ENCODE results near the gene MS4A14.
"Not testable (repeated sequence)": the region's sequence is repeated elsewhere in the genome, so short reads cannot be mapped to it uniquely, and the experiment has no call there.

The MS4A14 gene

DNA sequence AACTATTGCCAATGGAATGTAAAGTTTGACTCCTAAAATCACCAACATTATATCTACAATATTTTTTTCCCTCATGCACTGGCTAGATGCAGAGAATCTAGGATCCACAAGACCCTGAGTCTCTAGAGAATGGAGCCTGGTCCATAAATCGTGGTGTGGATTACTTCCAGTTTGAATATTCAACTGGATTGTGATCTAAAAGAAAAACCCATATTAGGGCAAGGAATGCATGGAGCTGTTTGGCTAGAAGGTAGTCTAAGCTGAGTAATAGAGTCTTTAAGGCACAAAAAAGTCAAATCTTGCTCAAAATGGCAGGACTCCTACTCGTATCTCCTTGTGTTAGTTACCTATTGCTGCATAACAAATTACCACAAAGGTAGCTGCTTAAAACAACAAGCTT, 23.8 kb downstream of the MS4A14 start:
- FAIRE-seq (no peak), DNase-seq (ENCODE audit: insufficient read length, low spot score) (no peak)
- TF ChIP-seq POLR2A (IDR thresholded peaks at IDR 0.05; ENCODE audit: low read depth, low read length), result no peak

DNA sequence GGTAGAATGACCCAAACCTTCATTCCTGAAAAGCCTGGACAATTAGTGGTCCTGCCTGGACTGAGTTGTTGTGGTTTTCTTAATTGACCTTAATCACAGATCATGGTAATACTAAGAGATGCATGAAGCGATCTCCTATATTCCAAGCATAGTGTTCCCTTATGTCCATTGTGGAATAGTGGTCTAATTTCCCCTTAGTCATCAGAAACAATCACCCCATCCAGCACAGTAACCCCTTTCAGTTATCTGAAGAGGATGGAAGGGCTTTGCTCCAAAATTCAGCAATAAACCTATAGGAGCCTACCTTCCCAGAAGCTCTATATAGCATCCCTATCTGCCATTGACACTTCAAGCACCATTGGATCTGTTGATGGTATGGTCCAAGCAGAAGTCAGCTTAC, 26.4 kb downstream of the MS4A14 start:
- DNase-seq (ENCODE audit: insufficient read length, low spot score) (no peak), FAIRE-seq (no peak)
- no peak for TF ChIP-seq POLR2A (IDR thresholded peaks at IDR 0.05; ENCODE audit: low read depth, low read length)

DNA sequence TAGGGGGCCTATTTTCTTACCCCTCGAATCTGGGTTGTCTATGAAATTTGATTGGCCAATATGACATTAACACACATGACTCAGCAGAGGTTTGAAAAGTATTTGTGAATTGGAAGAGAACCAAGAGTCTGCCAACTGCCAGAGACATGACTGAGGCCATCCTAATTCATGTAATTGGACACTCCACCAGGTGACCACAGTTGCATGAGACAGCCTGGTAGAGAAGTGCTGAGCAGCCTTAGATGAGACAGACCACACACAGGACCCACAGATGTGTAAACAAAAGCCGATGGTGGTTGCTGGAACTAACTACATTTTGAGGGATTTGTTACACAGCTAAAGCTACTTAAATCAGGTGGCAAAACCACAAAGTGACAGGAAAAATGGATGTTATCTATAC, 32.3 kb downstream of the MS4A14 start:
- FAIRE-seq (no peak), DNase-seq (ENCODE audit: insufficient read length, low spot score) (no peak)
- no peak for TF ChIP-seq POLR2A (IDR thresholded peaks at IDR 0.05; ENCODE audit: low read depth, low read length)

DNA sequence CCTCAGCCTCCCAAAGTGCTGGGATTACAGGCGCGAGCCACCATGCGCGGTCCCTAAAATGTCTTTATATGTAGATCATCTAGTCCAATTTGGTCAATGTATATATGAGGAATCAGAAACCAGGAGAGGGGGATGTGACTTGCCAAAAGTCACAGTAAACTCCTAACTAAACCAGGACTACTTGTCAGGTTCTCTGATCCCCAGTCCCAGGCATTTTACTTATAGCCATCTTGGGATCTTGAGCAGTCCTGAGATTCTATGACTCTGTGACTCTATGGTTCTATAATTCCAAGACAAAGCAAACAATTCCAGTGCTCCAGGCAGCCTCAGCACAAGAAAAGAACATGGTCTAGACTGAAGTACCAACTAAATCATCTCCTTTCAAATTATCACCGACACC, 33.0 kb downstream of the MS4A14 start, which contains the start of gene MS4A5:
MS4A5 (plus strand) TSS at position 301 of the 400 bp plus-strand sequence. CDS start 103 bp downstream, outside the sequence.
- TF ChIP-seq POLR2A (IDR thresholded peaks at IDR 0.05; ENCODE audit: low read depth, low read length), result no peak
- FAIRE-seq (no peak), DNase-seq (ENCODE audit: insufficient read length, low spot score) (no peak)

DNA sequence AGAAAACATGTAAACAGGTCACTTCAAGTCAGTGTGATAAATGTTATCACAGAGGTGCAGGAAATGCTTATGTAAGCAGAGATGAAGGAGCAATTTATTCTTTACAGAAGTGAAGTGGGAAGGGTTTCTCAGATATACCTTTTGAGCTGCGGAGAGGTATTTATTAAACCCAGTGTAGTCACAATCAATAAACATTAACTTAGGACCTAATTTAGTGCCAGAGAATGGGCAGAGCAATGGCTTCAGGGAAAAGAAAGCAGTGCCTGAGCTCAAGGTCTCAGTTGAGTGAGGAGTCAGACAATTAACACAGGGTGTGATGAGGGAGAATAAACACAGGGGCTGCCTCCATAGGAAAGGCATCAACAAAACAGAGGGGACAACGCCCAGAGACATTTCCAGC, 35.0 kb downstream of the MS4A14 start:
- no peak for TF ChIP-seq POLR2A (IDR thresholded peaks at IDR 0.05; ENCODE audit: low read depth, low read length)
- FAIRE-seq, result no peak
- DNase-seq (ENCODE audit: insufficient read length, low spot score), result no peak

DNA sequence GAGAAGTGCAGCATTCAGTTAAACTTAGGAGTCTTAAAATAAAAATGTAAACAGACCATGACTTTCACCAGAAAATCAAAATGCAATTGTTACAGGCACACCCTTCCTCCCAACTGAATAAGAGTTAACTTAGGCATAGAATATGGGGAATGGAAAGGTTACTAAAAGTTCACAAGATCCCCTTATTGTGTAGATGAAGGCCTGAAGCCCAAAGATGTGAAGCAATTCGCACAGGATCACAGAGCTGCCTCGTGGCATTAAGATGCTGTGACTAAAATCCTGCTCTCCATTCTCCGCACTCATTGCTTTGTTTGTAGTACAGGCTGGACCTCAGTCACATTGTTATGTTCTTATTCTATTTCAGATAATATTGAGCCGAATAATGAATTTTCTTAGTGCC, 37.1 kb downstream of the MS4A14 start:
- TF ChIP-seq POLR2A (IDR thresholded peaks at IDR 0.05; ENCODE audit: low read depth, low read length), result no peak
- no peak for FAIRE-seq
- no peak for DNase-seq (ENCODE audit: insufficient read length, low spot score)

DNA sequence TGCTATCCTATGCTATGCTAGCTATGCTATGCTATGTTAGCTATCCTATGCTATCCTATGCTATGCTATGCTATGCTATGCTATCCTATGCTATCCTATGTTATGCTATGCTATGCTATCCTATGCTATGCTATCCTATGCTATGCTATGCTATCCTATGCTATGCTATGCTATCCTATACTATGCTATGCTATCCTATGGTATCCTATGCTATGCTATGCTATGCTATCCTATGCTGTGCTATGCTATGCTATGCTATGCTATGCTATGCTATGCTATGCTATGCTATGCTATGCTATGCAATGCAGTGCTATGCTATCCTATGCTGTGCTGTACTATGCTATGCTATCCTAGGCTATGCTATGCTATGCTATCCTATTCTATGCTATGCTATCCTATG, 50.8 kb downstream of the MS4A14 start:
- DNase-seq (ENCODE audit: insufficient read length, low spot score) (no peak), FAIRE-seq (no peak)
- TF ChIP-seq POLR2A (IDR thresholded peaks at IDR 0.05; ENCODE audit: low read depth, low read length), result no peak

DNA sequence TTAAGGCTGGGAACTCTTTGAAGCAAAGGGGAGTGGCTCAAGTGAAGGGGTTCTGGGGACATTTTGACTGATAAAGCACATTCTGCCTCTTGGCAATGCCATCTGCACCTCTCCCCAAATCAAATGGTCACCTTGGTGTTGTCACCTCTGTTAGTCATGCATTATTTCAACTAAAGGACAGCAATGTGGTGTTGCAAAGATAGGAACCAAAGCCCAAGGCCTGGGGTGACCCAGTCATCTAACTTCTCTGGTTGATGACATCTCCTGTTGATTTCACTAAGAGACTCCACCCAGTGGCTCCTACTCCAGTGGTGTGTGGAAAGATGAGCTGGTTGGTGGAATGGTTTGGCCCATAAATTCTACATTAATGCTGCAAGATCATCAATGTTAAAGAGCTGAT, 51.6 kb downstream of the MS4A14 start:
- no peak for TF ChIP-seq POLR2A (IDR thresholded peaks at IDR 0.05; ENCODE audit: low read depth, low read length)
- DNase-seq (ENCODE audit: insufficient read length, low spot score) (no peak), FAIRE-seq (no peak)

DNA sequence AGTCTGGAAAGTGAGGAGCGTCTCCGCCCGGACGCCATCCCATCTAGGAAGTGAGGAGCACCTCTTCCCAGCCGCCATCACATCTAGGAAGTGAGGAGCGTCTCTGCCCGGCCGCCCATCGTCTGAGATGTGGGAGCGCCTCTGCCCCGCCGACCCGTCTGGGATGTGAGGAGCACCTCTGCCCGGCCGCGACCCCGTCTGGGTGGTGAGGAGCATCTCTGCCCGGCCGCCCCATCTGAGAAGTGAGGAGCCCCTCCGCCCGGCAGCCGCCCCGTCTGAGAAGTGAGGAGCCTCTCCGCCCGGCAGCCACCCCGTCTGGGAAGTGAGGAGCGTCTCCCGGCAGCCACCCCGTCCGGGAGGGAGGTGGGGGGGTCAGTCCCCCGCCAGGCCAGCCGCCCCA, 54.9 kb downstream of the MS4A14 start:
- not testable (repeated sequence) for DNase-seq (ENCODE audit: insufficient read length, low spot score); FAIRE-seq

DNA sequence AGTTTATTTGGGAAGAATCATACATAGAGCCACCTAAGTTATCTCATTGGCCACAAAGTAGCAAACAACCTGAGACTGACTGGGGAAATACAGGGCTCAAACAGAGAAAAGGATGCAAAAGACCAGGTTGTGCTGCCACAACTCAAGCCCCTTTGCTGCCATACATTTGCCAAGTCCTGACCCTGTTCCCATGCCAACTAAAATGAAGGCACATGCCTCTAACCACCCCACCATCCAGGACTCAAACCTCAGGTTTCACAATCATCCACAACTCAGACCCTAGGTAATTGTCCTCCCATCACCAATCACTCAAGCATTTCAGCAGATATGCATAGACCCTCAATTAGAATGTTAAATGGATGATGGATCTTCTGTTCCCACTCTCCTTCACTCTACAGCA, 58.0 kb downstream of the MS4A14 start:
- no peak for TF ChIP-seq POLR2A (IDR thresholded peaks at IDR 0.05; ENCODE audit: low read depth, low read length)
- DNase-seq (ENCODE audit: insufficient read length, low spot score), result no peak
- FAIRE-seq, result no peak

DNA sequence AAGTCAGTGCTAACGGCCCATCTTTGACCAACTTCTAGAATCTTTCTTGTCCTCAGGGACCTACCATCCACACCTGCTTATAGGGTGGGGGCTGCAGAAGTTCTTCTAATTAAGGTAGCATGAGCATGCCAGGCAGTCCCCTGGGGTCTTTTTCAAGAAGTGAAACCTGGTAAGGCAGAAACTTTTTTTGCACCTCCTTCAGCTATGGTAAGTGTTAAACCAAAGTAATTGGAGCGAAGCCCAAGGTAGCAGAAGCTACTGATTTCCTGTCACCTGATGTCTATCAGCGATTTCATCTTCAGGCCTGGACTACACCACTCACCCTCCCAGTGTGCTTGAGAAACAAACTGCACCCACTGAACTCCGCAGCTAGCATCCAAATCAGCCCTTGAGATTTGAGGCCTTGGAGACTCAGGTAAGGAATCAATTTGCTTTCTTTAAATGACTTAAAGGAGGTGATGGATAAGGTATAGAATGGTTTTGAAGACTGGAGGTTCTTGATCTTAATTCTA, 59.3 kb downstream of the MS4A14 start, which contains the start of gene MS4A1:
MS4A1 (plus strand) TSS at position 317 of the 512 bp plus-strand sequence. CDS start 6,528 bp downstream, outside the sequence.
- DNase-seq (ENCODE audit: insufficient read length, low spot score) (no peak), FAIRE-seq (no peak)
- no peak for TF ChIP-seq POLR2A (IDR thresholded peaks at IDR 0.05; ENCODE audit: low read depth, low read length)

DNA sequence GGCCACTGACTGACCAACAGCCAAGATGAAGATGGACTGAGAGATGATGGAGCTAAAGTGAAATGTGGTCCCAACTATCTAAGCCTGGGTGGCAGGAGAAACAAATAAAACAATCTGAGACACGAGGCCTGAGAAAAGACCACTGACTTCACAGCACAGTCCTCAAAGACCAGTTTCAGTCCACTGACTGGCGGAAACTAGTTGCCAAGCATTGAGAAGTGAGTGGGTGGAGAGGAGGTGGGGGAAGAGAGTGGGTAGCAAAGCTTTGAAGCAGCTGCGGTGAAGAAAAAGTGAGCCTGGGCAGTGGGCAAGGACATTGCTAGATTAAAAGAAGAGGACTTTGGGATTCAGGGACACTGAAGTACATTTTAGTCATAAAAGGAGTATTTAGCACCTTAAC, 61.3 kb downstream of the MS4A14 start:
- FAIRE-seq (no peak), DNase-seq (ENCODE audit: insufficient read length, low spot score) (no peak)
- TF ChIP-seq POLR2A (IDR thresholded peaks at IDR 0.05; ENCODE audit: low read depth, low read length), result no peak

DNA sequence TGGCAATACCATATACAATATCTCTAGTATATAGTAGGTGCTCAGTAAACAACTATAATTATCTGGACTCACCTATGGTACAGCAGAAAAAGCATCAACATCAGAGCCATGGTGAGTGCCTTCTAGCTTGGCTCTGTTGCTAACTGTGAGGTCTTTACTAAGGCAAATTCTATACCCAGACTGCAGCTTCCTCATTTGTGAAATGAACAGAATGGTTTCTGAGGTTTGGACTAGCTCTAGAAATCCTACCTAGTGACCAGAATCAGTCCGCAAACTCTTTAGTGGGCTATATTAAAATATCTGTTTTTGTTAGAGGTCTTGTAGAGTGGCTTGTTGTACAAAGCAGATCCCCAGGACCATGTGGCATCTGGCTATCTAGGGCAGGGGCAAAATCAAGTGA, 63.1 kb downstream of the MS4A14 start:
- no peak for FAIRE-seq
- no peak for TF ChIP-seq POLR2A (IDR thresholded peaks at IDR 0.05; ENCODE audit: low read depth, low read length)
- no peak for DNase-seq (ENCODE audit: insufficient read length, low spot score)
